Activated B cell treated with CpG ODN at 0.5 μM for 24 hours (primary cell): ENCODE measurements around the gene HGFAC. TPM values are rescaled to one million over a fixed set of nuclear protein-coding genes. Genes with fewer than 3 reads are reported as not detected.
A peak's percentile ranks its signal among the peaks of the same experiment; 100 is the strongest.
"Not testable (repeated sequence)": the region's sequence is repeated elsewhere in the genome, so short reads cannot be mapped to it uniquely, and the experiment has no call there.

Source experiments
- ATAC-seq: fragments of 200-7000 bp; cut with Tn5 transposase; one replicate; pipeline ENCODE4 v1.10.0; 2021; ENCODE audit warnings: low read depth, mild to moderate bottlenecking, moderate library complexity
- CTCF ChIA-PET: fragments of 350-600 bp; sonication (Branson Sonifier 250); formaldehyde crosslinking; loops from one replicate; lab custom pipeline; 2021; ENCODE audit warnings: antibody characterized with exemption; lab: Charles Lee
- POLR2A ChIA-PET: fragments of 350-600 bp; sonication (Branson Sonifier 250); formaldehyde crosslinking; loops from one replicate; lab custom pipeline; 2021; ENCODE audit warnings: antibody characterized with exemption; lab: Charles Lee
- DNase-seq: peaks from one replicate; pipeline ENCODE4 v3.0.0; 2022
- H3K27ac Mint-ChIP-seq: one replicate; pipeline ENCODE4 v1.8.0; 2020; ENCODE audit warnings: mixed read lengths
- H3K27me3 Mint-ChIP-seq: one replicate; pipeline ENCODE4 v1.8.0; 2021; ENCODE audit warnings: mixed read lengths
- H3K36me3 Mint-ChIP-seq: one replicate; pipeline ENCODE4 v1.8.0; 2021; ENCODE audit warnings: low read depth, mixed read lengths
- H3K4me1 Mint-ChIP-seq: one replicate; pipeline ENCODE4 v1.8.0; 2021; ENCODE audit warnings: mixed read lengths
- H3K4me3 Mint-ChIP-seq: one replicate; pipeline ENCODE4 v1.8.0; 2020; ENCODE audit warnings: mild to moderate bottlenecking, mixed read lengths
- H3K9me3 Mint-ChIP-seq: one replicate; pipeline ENCODE4 v1.8.0; 2020; ENCODE audit warnings: mixed read lengths
- intact Hi-C: fragments of 100-400 bp; cut with micrococcal nuclease; formaldehyde crosslinking; loops from one replicate; pipeline ENCODE4 v1.15.1; 2024
- total RNA-seq: library from RNA; stranded (reverse); gene quantifications from 2 replicates; pipeline ENCODE4 v1.2.3, GENCODE V29; 2022
- TF ChIP-seq, protein P1 (sequence below): fragments of 200-600 bp; IDR thresholded peaks from one replicate; pipeline ENCODE4 v1.8.0; 2022; ENCODE audit warnings: antibody characterized with exemption, mild to moderate bottlenecking

The HGFAC gene
- total RNA-seq, 1 donor from 2014 or later = not detected

DNA sequence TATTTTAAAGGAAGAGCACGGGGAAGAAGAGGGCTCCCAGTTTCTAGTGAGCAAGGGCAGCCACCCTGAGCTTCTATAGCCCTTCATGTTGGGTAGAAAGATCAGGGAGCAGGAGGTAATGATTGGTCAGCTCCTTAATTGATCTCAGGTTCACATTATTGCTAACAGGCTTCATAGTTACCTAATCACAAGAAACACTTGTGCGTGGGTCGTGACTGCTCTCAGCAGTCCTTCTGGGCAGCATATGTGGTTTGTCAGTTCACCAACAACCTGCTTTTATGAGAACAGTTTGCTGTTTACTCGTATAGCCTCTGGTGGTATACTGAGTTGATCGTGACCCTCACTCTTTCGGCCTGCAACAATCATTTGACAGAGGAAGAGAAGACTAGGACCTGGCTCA, 16.6 kb downstream of the HGFAC start:
- ChIA-PET CTCF (no interaction called here), POLR2A (no interaction called here)
- intact Hi-C loops = no loop called here
- Mint-ChIP-seq H3K4me3 (no peak overlapping the region), H3K27me3 (peaks cover 11% of the 10 kb centered on the region), H3K9me3 (peaks cover 15% of the 10 kb centered on the region), H3K27ac (no peak overlapping the region), H3K36me3 (peaks cover 2% of the 10 kb centered on the region), H3K4me1 (no peaks in the 10 kb centered on the region)
- TF ChIP-seq, protein P1, sequence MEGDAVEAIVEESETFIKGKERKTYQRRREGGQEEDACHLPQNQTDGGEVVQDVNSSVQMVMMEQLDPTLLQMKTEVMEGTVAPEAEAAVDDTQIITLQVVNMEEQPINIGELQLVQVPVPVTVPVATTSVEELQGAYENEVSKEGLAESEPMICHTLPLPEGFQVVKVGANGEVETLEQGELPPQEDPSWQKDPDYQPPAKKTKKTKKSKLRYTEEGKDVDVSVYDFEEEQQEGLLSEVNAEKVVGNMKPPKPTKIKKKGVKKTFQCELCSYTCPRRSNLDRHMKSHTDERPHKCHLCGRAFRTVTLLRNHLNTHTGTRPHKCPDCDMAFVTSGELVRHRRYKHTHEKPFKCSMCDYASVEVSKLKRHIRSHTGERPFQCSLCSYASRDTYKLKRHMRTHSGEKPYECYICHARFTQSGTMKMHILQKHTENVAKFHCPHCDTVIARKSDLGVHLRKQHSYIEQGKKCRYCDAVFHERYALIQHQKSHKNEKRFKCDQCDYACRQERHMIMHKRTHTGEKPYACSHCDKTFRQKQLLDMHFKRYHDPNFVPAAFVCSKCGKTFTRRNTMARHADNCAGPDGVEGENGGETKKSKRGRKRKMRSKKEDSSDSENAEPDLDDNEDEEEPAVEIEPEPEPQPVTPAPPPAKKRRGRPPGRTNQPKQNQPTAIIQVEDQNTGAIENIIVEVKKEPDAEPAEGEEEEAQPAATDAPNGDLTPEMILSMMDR = no peak
- ATAC-seq (no peak), DNase-seq (no peak)

DNA sequence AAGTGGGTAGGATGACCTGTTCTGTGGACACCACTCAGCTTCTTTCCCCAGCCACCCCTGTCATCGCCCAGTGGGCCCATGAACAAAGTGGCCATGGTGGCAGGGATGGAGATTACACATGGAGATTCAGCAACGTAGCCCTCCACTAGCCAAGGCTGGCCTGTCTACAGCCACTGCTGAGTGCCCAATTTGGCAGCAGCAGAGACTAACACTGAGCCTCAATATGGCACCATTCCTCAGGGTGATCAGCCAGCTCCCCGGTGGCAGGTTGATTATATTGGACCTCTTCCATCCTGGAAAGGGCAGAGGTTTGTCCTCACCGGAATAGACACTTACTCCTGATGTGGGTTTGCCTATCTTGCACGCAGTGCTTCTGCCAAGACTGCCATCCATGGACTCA, 17.4 kb downstream of the HGFAC start:
- H3K27me3 Mint-ChIP-seq, ATAC-seq, CTCF ChIA-PET, H3K27ac Mint-ChIP-seq, H3K4me1 Mint-ChIP-seq, POLR2A ChIA-PET, intact Hi-C loops, H3K4me3 Mint-ChIP-seq, H3K36me3 Mint-ChIP-seq, DNase-seq: not testable (repeated sequence)
- peaks cover 15% of the 10 kb centered on the region for H3K9me3 Mint-ChIP-seq

DNA sequence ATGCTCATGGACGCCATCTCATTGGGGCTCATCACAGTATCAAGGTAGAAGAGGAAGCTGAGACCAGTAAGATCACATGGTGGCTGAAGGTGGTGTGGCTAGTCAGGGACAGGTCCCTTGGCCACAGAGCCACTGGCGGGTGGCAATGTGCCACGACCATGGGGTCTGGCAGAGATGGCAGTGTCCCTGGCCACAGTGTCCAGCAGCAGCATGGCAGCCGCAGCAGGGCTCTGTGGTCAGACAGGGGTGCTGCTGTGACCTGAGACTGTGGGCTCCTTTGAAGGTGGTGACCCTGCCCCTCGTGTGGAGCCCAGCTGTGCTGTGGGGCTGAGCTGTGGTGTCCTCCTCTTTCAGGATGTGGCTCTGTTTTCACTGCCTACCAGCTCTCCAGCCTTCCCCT, 19.2 kb downstream of the HGFAC start:
- no peaks in the 10 kb centered on the region for H3K36me3 Mint-ChIP-seq
- H3K27me3 Mint-ChIP-seq = peaks cover 18% of the 10 kb centered on the region
- ATAC-seq = no peak
- ChIA-PET POLR2A (no interaction called here), CTCF (no interaction called here)
- TF ChIP-seq, protein P1 = no peak
- H3K27ac Mint-ChIP-seq = no peak overlapping the region
- intact Hi-C loops = no loop called here
- H3K4me3 Mint-ChIP-seq = no peak overlapping the region
- H3K9me3 Mint-ChIP-seq = peaks cover under 1% of the 10 kb centered on the region
- H3K4me1 Mint-ChIP-seq = no peaks in the 10 kb centered on the region
- no peak for DNase-seq

DNA sequence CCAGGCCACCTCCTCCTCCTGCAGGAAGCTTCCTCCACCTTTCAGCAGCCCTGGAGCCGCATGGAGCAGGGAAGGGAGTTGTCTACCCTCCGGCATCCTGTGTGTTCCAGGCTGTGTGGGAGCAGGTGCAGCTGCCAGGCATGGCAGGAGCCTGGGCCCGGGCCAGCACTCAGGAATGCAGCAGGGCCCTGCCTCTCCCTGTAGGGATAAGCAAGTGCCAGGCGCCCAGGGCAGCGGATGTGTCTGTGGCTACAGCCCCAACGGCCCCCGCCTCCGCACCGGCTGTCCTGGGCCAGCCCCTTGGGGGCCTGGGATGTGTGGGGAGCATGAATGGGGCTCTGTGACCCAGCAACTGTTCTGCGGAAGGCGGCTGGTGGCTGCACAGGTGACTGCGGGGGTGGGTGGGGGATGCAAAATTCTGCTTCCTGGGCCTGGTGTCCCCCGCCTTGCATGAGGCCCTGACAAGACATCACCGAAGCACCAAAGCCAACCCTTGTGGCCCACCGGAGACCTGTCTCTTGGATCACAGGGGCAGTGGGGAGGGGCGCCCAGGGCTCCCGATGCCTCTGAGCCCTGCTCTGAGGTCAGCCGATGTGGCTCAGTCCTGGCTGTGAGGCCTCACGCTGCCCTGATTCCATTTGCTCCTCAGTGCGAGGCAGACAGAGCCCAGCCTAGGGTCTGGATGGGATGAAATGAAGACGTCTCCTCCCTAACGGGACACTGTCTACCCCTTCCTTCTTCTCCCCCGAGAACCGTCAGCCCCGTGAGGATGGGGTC, 19.9 kb downstream of the HGFAC start:
- ATAC-seq = no peak
- TF ChIP-seq, protein P1 = no peak
- ChIA-PET POLR2A (no interaction called here), CTCF (interaction anchor here (1.4 kb wide), 1 partner anchor 19 kb away, joined by 5 read pairs; no protein-coding TSS in a partner anchor)
- Mint-ChIP-seq H3K27ac (no peak overlapping the region), H3K36me3 (no peaks in the 10 kb centered on the region), H3K27me3 (peaks cover 18% of the 10 kb centered on the region), H3K9me3 (no peaks in the 10 kb centered on the region), H3K4me3 (no peak overlapping the region), H3K4me1 (no peaks in the 10 kb centered on the region)
- intact Hi-C loops = no loop called here
- no peak for DNase-seq

DNA sequence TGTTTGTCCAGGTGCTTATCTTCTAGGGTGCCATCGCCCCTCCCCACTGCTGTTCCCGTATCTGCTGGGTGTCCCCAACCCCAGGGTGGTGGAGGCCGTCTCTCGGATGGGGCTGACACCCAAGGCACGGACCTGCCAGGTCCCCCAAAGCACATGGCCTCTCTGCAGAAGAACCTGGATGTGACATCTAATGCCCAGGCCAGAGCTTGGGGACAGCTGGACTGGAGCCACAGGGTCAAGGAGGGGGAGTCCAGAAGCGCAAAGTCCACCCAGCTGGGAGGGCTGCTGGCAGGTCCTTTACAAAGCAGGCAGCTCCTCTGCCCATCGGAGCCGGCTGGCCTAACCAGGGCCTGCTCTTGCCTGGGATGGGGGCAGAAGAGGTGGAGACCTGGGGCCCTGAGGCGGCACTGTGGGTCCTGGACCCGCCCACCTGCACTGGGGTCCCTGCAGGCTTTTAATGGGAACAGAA, 20.6 kb downstream of the HGFAC start:
- POLR2A ChIA-PET = no interaction called here
- no peak overlapping the region for H3K27ac Mint-ChIP-seq
- H3K4me3 Mint-ChIP-seq = peak overlapping the region; percentile 24

More for the DNA sequence above, 20.6 kb downstream of the HGFAC start:
- Mint-ChIP-seq H3K36me3 (no peaks in the 10 kb centered on the region), H3K4me1 (no peaks in the 10 kb centered on the region), H3K27me3 (peaks cover 18% of the 10 kb centered on the region), H3K9me3 (no peaks in the 10 kb centered on the region)
- DNase-seq = no peak
- CTCF ChIA-PET = interaction anchor here (1.1 to 1.4 kb wide), 2 partner anchors 18 to 119 kb away, joined by 3 to 5 read pairs; no protein-coding TSS in a partner anchor
- intact Hi-C loops = no loop called here
- no peak for ATAC-seq
- TF ChIP-seq, protein P1 = no peak
